Spleen (tissue), 11 donors: ENCODE measurements around the gene MMP25. TPM values are rescaled to one million over a fixed set of nuclear protein-coding genes. Genes with fewer than 3 reads are reported as not detected.

Experiments
- DNase-seq: peaks from one replicate; pipeline ENCODE4 v3.0.0-alpha.2; 2020
- H3K27ac ChIP-seq, 8 donors: fragments of 200-600 bp; sonication (generic) in 7 of 8; 1 replicate in 4 of 8; 2 replicates in 4 of 8; pipeline versions ENCODE4 v1.5.0 to v1.8.0; 2016 to 2021; ENCODE audit warnings: inconsistent platforms in 4 of 8, mild to moderate bottlenecking in 4 of 8, moderate library complexity in 1 of 8
- H3K27me3 ChIP-seq, 7 donors: fragments of 200-600 bp; sonication (generic) in 6 of 7; replicated peaks in 1 of 7; 1 replicate in 4 of 7; 2 replicates in 3 of 7; pipeline versions ENCODE4 v1.5.0 to v1.8.0; 2016 to 2021; ENCODE audit warnings: inconsistent platforms in 3 of 7, mild to moderate bottlenecking in 1 of 7
- H3K36me3 ChIP-seq, 6 donors: fragments of 200-600 bp; sonication (generic) in 5 of 6; 1 replicate in 4 of 6; 2 replicates in 2 of 6; pipeline versions ENCODE4 v1.5.0 to v1.8.0; 2016 to 2021; ENCODE audit warnings: inconsistent platforms in 2 of 6
- H3K4me1 ChIP-seq, 6 donors: fragments of 200-600 bp; sonication (generic) in 5 of 6; 1 replicate in 3 of 6; 2 replicates in 3 of 6; pipeline versions ENCODE4 v1.5.0 to v1.8.0; 2016 to 2021; ENCODE audit warnings: inconsistent platforms in 3 of 6
- H3K4me3 ChIP-seq, 8 donors: fragments of 200-600 bp; sonication (generic) in 7 of 8; 1 replicate in 4 of 8; 2 replicates in 4 of 8; pipeline versions ENCODE4 v1.5.0 to v1.8.0; 2016 to 2021; ENCODE audit warnings: inconsistent platforms in 4 of 8, mild to moderate bottlenecking in 4 of 8, moderate library complexity in 2 of 8
- H3K9me3 ChIP-seq, 8 donors: fragments of 200-600 bp; sonication (generic) in 7 of 8; 1 replicate in 4 of 8; 2 replicates in 4 of 8; pipeline versions ENCODE4 v1.5.0 to v1.8.0; 2016 to 2021; ENCODE audit warnings: inconsistent platforms in 4 of 8
- POLR2A ChIP-seq, 3 donors: fragments of 450-650 bp; IDR thresholded peaks; one replicate each; pipeline ENCODE4 v1.5.1; 2017; ENCODE audit warnings: antibody characterized with exemption in 3 of 3, mild to moderate bottlenecking in 1 of 3
- POLR2AphosphoS5 ChIP-seq, 3 donors: sonication (generic); formaldehyde crosslinking; IDR thresholded peaks; one replicate each; pipeline ENCODE4 v1.5.1; 2017; ENCODE audit warnings: antibody characterized with exemption in 3 of 3
- WGBS, 5 donors: extraction: QIAGEN DNeasy Blood & Tissue Kit in 3 of 5; methylation state at CpG; one replicate each; pipeline versions ENCODE4 v1.1.5 to v1.1.7; 2013 to 2018; 5-methylcytosine and 5-hydroxymethylcytosine counted together
- intact Hi-C: fragments of 100-400 bp; cut with DNase I; formaldehyde crosslinking; loops from one replicate; pipeline ENCODE4 v1.15.0; 2023; ENCODE audit warnings: low total_unique reads
- polyA plus RNA-seq, 3 donors: library from polyadenylated mRNA; stranded (reverse); fragments of 200-250 nt; gene quantifications; one replicate each; pipeline ENCODE4 v1.2.1, GENCODE V29; 2013
- small RNA-seq, 4 donors: library from RNA; depleted of rRNA; stranded (forward); fragments of <200 nt; gene quantifications; one replicate each; pipeline ENCODE3, GENCODE V24; 2016
- total RNA-seq, 7 donors: library from RNA; depleted of rRNA in 3 of 7; stranded (reverse); fragments of >200 nt in 3 of 7; fragmentation: NEBNext Ultra II Directional in 4 of 7; extraction: Animal tissue kit (Norgen Biotek cat#: 25700) in 4 of 7; gene quantifications; one replicate each; pipeline versions ENCODE4 v1.1.0 to v1.2.1, GENCODE V29; 2016 to 2021
- TF ChIP-seq, protein P1 (sequence below), 11 experiments: fragments of 200-600 bp in 7 of 11; fragments of 450-650 bp in 4 of 11; sonication (generic) in 4 of 11; IDR thresholded peaks in 8 of 11; conservative IDR thresholded peaks in 3 of 11; 1 replicate in 7 of 11; 2 replicates in 4 of 11; pipeline versions ENCODE4 v1.4.0 to v1.8.0; 2016 to 2021; ENCODE audit warnings: antibody characterized with exemption in 11 of 11, inconsistent platforms in 4 of 11, mild to moderate bottlenecking in 1 of 11
- donor health status: healthy with polysubstance abuse.
- donor health status: DM: no; HTN: no; CAD: no; lungs with moderate emphysema.
- donor health status: DM: no; HTN: no; CAD: no.
- donor health status: Bipolar disorder and iron deficiency.
- donor health status: healthy.
- donor health status: DM: no; HTN: no; CAD: no.
- donor health status: DM: yes; HTN: yes; CAD: no.

Gene MMP25
- total and polyA plus RNA-seq, 10 donors, result 2.7 to 282 (median 65.6) TPM

DNA sequence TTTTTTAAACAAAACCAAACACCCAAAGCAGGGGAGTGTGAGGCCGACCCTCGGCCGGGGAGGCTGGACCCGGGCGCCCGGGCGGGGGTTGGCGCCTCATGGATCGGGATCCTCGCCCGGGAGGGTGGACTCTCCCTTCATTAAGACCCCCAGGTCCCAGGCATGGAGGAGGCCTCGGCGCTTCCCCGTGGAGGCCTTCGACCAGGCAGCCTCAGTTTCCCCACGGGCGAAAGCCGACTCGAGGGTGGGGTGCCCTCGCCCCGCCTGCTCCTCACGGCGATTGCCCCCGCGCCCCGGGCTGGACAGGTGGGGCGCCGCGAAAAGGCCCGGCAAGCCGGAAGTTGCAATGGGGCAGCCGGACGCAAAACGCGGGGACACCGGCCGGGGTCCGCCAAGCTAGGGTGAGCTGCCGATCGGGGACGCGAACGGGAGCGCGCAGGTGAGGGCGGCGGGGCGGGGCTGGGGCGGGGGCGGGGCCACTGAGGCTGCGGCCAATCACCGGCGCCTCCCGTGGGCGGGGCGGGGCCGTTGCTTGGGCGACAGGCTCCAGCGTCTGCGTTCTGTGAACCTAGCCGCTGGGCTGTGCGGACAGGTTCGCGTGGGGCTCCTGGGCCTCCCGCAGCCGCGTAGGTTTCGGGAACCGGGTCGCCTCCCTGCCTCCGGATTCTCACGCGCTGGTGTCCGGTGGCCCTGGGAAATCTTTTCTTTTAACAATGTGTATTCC lies 60.0 kb downstream of the MMP25 start:
- intact Hi-C loops, result no loop called here
- H3K9me3 ChIP-seq, result no peaks in the 10 kb centered on the region
- H3K27ac ChIP-seq, result peak overlapping the region; percentile 79 to 95 (median 91)
- peaks cover 11 to 48% (median 33%) of the 10 kb centered on the region in 6 donors for H3K4me1 ChIP-seq
- H3K27me3 ChIP-seq, result no peaks in the 10 kb centered on the region
- H3K4me3 ChIP-seq, result peak overlapping the region; percentile 49 to 84 (median 62)
- peak; percentile 96 for DNase-seq
- TF ChIP-seq, protein P1, sequence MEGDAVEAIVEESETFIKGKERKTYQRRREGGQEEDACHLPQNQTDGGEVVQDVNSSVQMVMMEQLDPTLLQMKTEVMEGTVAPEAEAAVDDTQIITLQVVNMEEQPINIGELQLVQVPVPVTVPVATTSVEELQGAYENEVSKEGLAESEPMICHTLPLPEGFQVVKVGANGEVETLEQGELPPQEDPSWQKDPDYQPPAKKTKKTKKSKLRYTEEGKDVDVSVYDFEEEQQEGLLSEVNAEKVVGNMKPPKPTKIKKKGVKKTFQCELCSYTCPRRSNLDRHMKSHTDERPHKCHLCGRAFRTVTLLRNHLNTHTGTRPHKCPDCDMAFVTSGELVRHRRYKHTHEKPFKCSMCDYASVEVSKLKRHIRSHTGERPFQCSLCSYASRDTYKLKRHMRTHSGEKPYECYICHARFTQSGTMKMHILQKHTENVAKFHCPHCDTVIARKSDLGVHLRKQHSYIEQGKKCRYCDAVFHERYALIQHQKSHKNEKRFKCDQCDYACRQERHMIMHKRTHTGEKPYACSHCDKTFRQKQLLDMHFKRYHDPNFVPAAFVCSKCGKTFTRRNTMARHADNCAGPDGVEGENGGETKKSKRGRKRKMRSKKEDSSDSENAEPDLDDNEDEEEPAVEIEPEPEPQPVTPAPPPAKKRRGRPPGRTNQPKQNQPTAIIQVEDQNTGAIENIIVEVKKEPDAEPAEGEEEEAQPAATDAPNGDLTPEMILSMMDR (IDR thresholded peaks at IDR 0.05 in 8 of 11, conservative IDR thresholded peaks at IDR 0.05 in 3 of 11), result peak in 1 of 11 experiments; percentile 29
- TF ChIP-seq POLR2A (IDR thresholded peaks at IDR 0.05) (peak in 1 of 3 donors; percentile 41), POLR2AphosphoS5 (IDR thresholded peaks at IDR 0.05) (peak; percentile 86 to 92 (median 87))
- 1% methylated on average over 35 to 74 of the region's 74 CpGs for WGBS, 5 donors
- no peaks in the 10 kb centered on the region for H3K36me3 ChIP-seq

Small RNAs within 50 kb of the gene (small RNA-seq; reads per million reads assigned to genes)
- 0 to 0.08 (median 0.03) reads per million in 4 donors for gene RNU1-22P

Other genes with a start within 250 kb of the MMP25 start
- gene PRSS41, start 248.1 kb upstream of the MMP25 start, total RNA-seq, result not detected
- gene PRSS41, start 248.1 kb upstream of the MMP25 start, polyA plus RNA-seq, result not detected
- 1 to 10 TPM in 6 of 7 donors, under 1 TPM in 1; 0.81 to 4.9 (median 1.5) TPM for gene PRSS21, start 229.3 kb upstream of the MMP25 start, total RNA-seq
- 1 to 10 TPM in 2 of 3 donors, under 1 TPM in 1; 0.49 to 3.4 (median 1.8) TPM for gene PRSS21, start 229.3 kb upstream of the MMP25 start, polyA plus RNA-seq
- 1 to 10 TPM in 5 of 7 donors, under 1 TPM in 1, not detected in 1; 0.79 to 3.8 (median 1.5) TPM for gene ZG16B, start 216.3 kb upstream of the MMP25 start, total RNA-seq
- gene ZG16B, start 216.3 kb upstream of the MMP25 start, polyA plus RNA-seq, result 1 to 10 TPM in 2 of 3 donors, under 1 TPM in 1; 0.73 to 1.6 (median 1.5) TPM
- gene PRSS22, start 188.4 kb upstream of the MMP25 start, total RNA-seq, result under 1 TPM in 1 of 7 donors, not detected in 6; 0.60 TPM
- gene PRSS22, start 188.4 kb upstream of the MMP25 start, polyA plus RNA-seq, result under 1 TPM in 2 of 3 donors, not detected in 1; 0.19 to 0.33 TPM
- 10 to 100 TPM; 27.5 to 98.6 (median 48.4) TPM for gene FLYWCH2, start 163.3 kb upstream of the MMP25 start, total RNA-seq
- gene FLYWCH2, start 163.3 kb upstream of the MMP25 start, polyA plus RNA-seq, result 10 to 100 TPM; 31.6 to 62.6 (median 49.5) TPM
- 10 to 100 TPM; 34.8 to 79.3 (median 57.0) TPM for gene FLYWCH1, start 134.6 kb upstream of the MMP25 start, total RNA-seq
- gene FLYWCH1, start 134.6 kb upstream of the MMP25 start, polyA plus RNA-seq, result 10 to 100 TPM; 14.0 to 47.0 (median 43.9) TPM
- 1 to 10 TPM in 1 of 7 donors, under 1 TPM in 1, not detected in 5; 0.40 to 1.0 TPM for gene KREMEN2, start 82.3 kb upstream of the MMP25 start, total RNA-seq
- gene KREMEN2, start 82.3 kb upstream of the MMP25 start, polyA plus RNA-seq, result 1 to 10 TPM in 1 of 3 donors, under 1 TPM in 2; 0.41 to 1.2 (median 0.42) TPM
- 1 to 10 TPM; 3.3 to 9.0 (median 6.4) TPM for gene PAQR4, start 77.2 kb upstream of the MMP25 start, total RNA-seq
- 1 to 10 TPM; 2.1 to 7.1 (median 6.3) TPM for gene PAQR4, start 77.2 kb upstream of the MMP25 start, polyA plus RNA-seq
- gene PKMYT1, start 66.1 kb upstream of the MMP25 start, total RNA-seq, result 1 to 10 TPM; 3.3 to 9.6 (median 5.6) TPM
- 10 to 100 TPM in 1 of 3 donors, 1 to 10 TPM in 2; 3.9 to 11.3 (median 6.8) TPM for gene PKMYT1, start 66.1 kb upstream of the MMP25 start, polyA plus RNA-seq
- 1 to 10 TPM in 2 of 7 donors, under 1 TPM in 5; 0.24 to 1.7 (median 0.56) TPM for gene CLDN9, start 33.6 kb upstream of the MMP25 start, total RNA-seq
- under 1 TPM; 0.06 to 0.37 (median 0.16) TPM for gene CLDN9, start 33.6 kb upstream of the MMP25 start, polyA plus RNA-seq
- not detected for gene CLDN6, start 28.4 kb upstream of the MMP25 start, total RNA-seq
- not detected for gene CLDN6, start 28.4 kb upstream of the MMP25 start, polyA plus RNA-seq
- 10 to 100 TPM in 3 of 7 donors, 1 to 10 TPM in 4; 2.0 to 26.1 (median 7.5) TPM for gene TNFRSF12A, start 26.2 kb upstream of the MMP25 start, total RNA-seq
- gene TNFRSF12A, start 26.2 kb upstream of the MMP25 start, polyA plus RNA-seq, result 10 to 100 TPM in 1 of 3 donors, 1 to 10 TPM in 2; 7.7 to 16.5 (median 8.3) TPM
- gene HCFC1R1, start 22.6 kb upstream of the MMP25 start, total RNA-seq, result 10 to 100 TPM; 15.5 to 30.8 (median 21.6) TPM
- gene HCFC1R1, start 22.6 kb upstream of the MMP25 start, polyA plus RNA-seq, result 10 to 100 TPM; 60.5 to 74.5 (median 62.8) TPM
- 10 to 100 TPM; 19.3 to 30.4 (median 26.3) TPM for gene THOC6, start 22.5 kb upstream of the MMP25 start, total RNA-seq
- gene THOC6, start 22.5 kb upstream of the MMP25 start, polyA plus RNA-seq, result 10 to 100 TPM; 40.7 to 57.2 (median 41.0) TPM
- under 1 TPM in 4 of 7 donors, not detected in 3; 0.30 to 0.77 (median 0.32) TPM for gene BICDL2, start 9.6 kb upstream of the MMP25 start, total RNA-seq
- gene BICDL2, start 9.6 kb upstream of the MMP25 start, polyA plus RNA-seq, result under 1 TPM; 0.03 to 0.22 (median 0.15) TPM
- gene IL32, start 19.1 kb downstream of the MMP25 start, total RNA-seq, result 100 to 1,000 TPM; 171 to 414 (median 309) TPM
- 100 to 1,000 TPM; 256 to 624 (median 277) TPM for gene IL32, start 19.1 kb downstream of the MMP25 start, polyA plus RNA-seq
- under 1 TPM in 1 of 7 donors, not detected in 6; 0.85 TPM for gene ZSCAN10, start 52.7 kb downstream of the MMP25 start, total RNA-seq
- under 1 TPM in 2 of 3 donors, not detected in 1; 0.02 to 0.06 TPM for gene ZSCAN10, start 52.7 kb downstream of the MMP25 start, polyA plus RNA-seq
- 10 to 100 TPM in 1 of 7 donors, 1 to 10 TPM in 6; 4.1 to 10.4 (median 5.3) TPM for gene ZNF205, start 66.0 kb downstream of the MMP25 start, total RNA-seq
- 10 to 100 TPM in 1 of 3 donors, 1 to 10 TPM in 2; 3.5 to 14.2 (median 6.9) TPM for gene ZNF205, start 66.0 kb downstream of the MMP25 start, polyA plus RNA-seq
- gene ZNF213, start 88.5 kb downstream of the MMP25 start, total RNA-seq, result 10 to 100 TPM in 1 of 7 donors, 1 to 10 TPM in 6; 6.8 to 11.4 (median 7.9) TPM
- 1 to 10 TPM; 2.4 to 5.9 (median 2.9) TPM for gene ZNF213, start 88.5 kb downstream of the MMP25 start, polyA plus RNA-seq
- gene OR1F1, start 141.6 kb downstream of the MMP25 start, total RNA-seq, result not detected
- gene OR1F1, start 141.6 kb downstream of the MMP25 start, polyA plus RNA-seq, result not detected
- gene ZNF200, start 188.6 kb downstream of the MMP25 start, total RNA-seq, result 10 to 100 TPM; 14.2 to 24.4 (median 15.4) TPM
- gene ZNF200, start 188.6 kb downstream of the MMP25 start, polyA plus RNA-seq, result 1 to 10 TPM; 4.2 to 6.3 (median 4.8) TPM
- gene MEFV, start 210.1 kb downstream of the MMP25 start, total RNA-seq, result 10 to 100 TPM; 14.9 to 61.1 (median 28.0) TPM
- 1 to 10 TPM in 2 of 3 donors, under 1 TPM in 1; 0.39 to 3.7 (median 1.2) TPM for gene MEFV, start 210.1 kb downstream of the MMP25 start, polyA plus RNA-seq
- 10 to 100 TPM; 27.8 to 51.9 (median 39.1) TPM for gene ZNF263, start 236.9 kb downstream of the MMP25 start, total RNA-seq
- 10 to 100 TPM; 16.0 to 21.6 (median 19.8) TPM for gene ZNF263, start 236.9 kb downstream of the MMP25 start, polyA plus RNA-seq